ENCODE data around the gene JUND.

GRCh38 chr19:18254546-18255503 is 26.6 kb downstream of the JUND start:
- TF ChIP-seq POLR2AphosphoS5 (IDR thresholded peaks at IDR 0.05; ENCODE audit: insufficient read depth in 1 of 2, low read depth in 1 of 2) = peak in 1 of 2 donors; percentile 28
- TF ChIP-seq CTCF (IDR thresholded peaks at IDR 0.05) = no peak
- no peak for TF ChIP-seq POLR2A (IDR thresholded peaks at IDR 0.05)
